HCT116 (cell line): ENCODE data around the gene CDCP1. TPM values are rescaled to one million over a fixed set of nuclear protein-coding genes. Genes with fewer than 3 reads are reported as not detected.
A peak's percentile ranks its signal among the peaks of the same experiment; 100 is the strongest.

ENCODE experiments used
- ATAC-seq: fragments of 200-7000 bp; cut with Tn5 transposase; 2 replicates; pipeline ENCODE4 v1.9.1; 2020; ENCODE audit warnings: mild to moderate bottlenecking, moderate library complexity
- BruUV-seq: library from RNA; stranded (reverse); fragments of 400-500 nt; replicated peaks from 2 replicates; lab custom pipeline; 2021; lab: Mats Ljungman, UMichigan
- CTCF ChIA-PET: fragments of 300-600 bp; sonication (Branson Sonifier 250); formaldehyde crosslinking; loops from one replicate; lab custom pipeline; 2021; ENCODE audit warnings: antibody characterized with exemption; lab: Charles Lee
- POLR2A ChIA-PET: fragments of 300-600, 350-600 bp; sonication (Branson Sonifier 250); formaldehyde crosslinking; loops from one replicate; lab custom pipeline; 2021; ENCODE audit warnings: antibody characterized with exemption; lab: Charles Lee
- RAD21 ChIA-PET, 2 experiments: fragments of 300-600 bp; sonication (Branson Sonifier 250); formaldehyde crosslinking; loops; one replicate each; lab custom pipeline; 2023; ENCODE audit warnings: low total read pairs in 2 of 2; ENCODE audit not compliant: uncharacterized antibody in 2 of 2, unreplicated experiment in 2 of 2, low non-redundant PET in 1 of 2; lab: Charles Lee
- DNase-seq: peaks from one replicate; pipeline ENCODE4 v3.0.0-alpha.2; 2010; ENCODE audit warnings: low read depth, low spot score
- H2AFZ ChIP-seq: fragments of 200-600 bp; shearing (Covaris generic), sonication (generic); 2 replicates; pipeline ENCODE4 v1.6.1; 2017; ENCODE audit warnings: low read depth, mixed run types, mixed read lengths, antibody characterized with exemption, low read length; ENCODE audit not compliant: poor library complexity, severe bottlenecking
- H3K27ac ChIP-seq: 2 replicates; pipeline ENCODE4 v1.5.1; 2012; ENCODE audit warnings: low read depth, low read length
- H3K27me3 ChIP-seq: fragments of 200-600 bp; sonication (generic); 2 replicates; pipeline ENCODE4 v1.6.1; 2016; ENCODE audit warnings: mixed run types, low read length, mixed read lengths; ENCODE audit not compliant: insufficient read depth
- H3K36me3 ChIP-seq, 2 experiments: fragments of 200-500 bp in 1 of 2; fragments of 200-600 bp in 1 of 2; sonication (Bioruptor generic) in 1 of 2; sonication (generic) in 1 of 2; 2 replicates each; pipeline versions ENCODE4 v1.5.1 to v1.6.1; 2014 to 2016; ENCODE audit warnings: low read length in 2 of 2, inconsistent platforms in 1 of 2, mixed read lengths in 1 of 2, mixed run types in 1 of 2; ENCODE audit not compliant: insufficient read depth in 2 of 2, control insufficient read depth in 1 of 2
- H3K4me1 ChIP-seq, 2 experiments: fragments of 200-600 bp in 1 of 2; sonication (generic) in 1 of 2; 2 replicates each; pipeline versions ENCODE4 v1.5.1 to v1.6.1; 2012 to 2017; ENCODE audit warnings: low read length in 2 of 2, inconsistent platforms in 1 of 2, mild to moderate bottlenecking in 1 of 2, mixed read lengths in 1 of 2, mixed run types in 1 of 2, moderate library complexity in 1 of 2; ENCODE audit not compliant: insufficient read depth in 2 of 2, control insufficient read depth in 1 of 2
- H3K4me2 ChIP-seq: fragments of 200-600 bp; sonication (generic); 2 replicates; pipeline ENCODE4 v1.6.1; 2017; ENCODE audit warnings: mixed run types, low read length, mixed read lengths
- H3K4me3 ChIP-seq, 2 experiments: fragments of 200-600 bp in 1 of 2; sonication (generic) in 1 of 2; replicated peaks in 1 of 2; 2 replicates each; pipeline ENCODE4 v1.5.1; 2011 to 2016; ENCODE audit warnings: low read length in 2 of 2, control low read depth in 1 of 2, low read depth in 1 of 2, mild to moderate bottlenecking in 1 of 2, mixed read lengths in 1 of 2, mixed run types in 1 of 2
- H3K79me2 ChIP-seq: fragments of 200-600 bp; sonication (generic); 2 replicates; pipeline ENCODE4 v1.6.1; 2017; ENCODE audit warnings: mild to moderate bottlenecking, mixed run types, low read length, moderate library complexity, mixed read lengths; ENCODE audit not compliant: insufficient read depth
- H3K9ac ChIP-seq: fragments of 200-600 bp; sonication (generic); 2 replicates; pipeline ENCODE4 v1.6.1; 2016; ENCODE audit warnings: low read length, mixed read lengths
- H3K9me2 ChIP-seq: fragments of 200-600 bp; sonication (generic), shearing (Covaris generic); 2 replicates; pipeline ENCODE4 v1.6.1; 2017; ENCODE audit warnings: mixed run types, mild to moderate bottlenecking, moderate library complexity; ENCODE audit not compliant: insufficient read depth
- H3K9me3 ChIP-seq, 2 experiments: fragments of 200-500 bp in 1 of 2; fragments of 200-600 bp in 1 of 2; sonication (Bioruptor generic) in 1 of 2; sonication (generic) in 1 of 2; 2 replicates each; pipeline ENCODE4 v1.6.1; 2014 to 2017; ENCODE audit warnings: low read length in 2 of 2, mixed read lengths in 2 of 2, inconsistent platforms in 1 of 2, low read depth in 1 of 2, mild to moderate bottlenecking in 1 of 2, mixed run types in 1 of 2, moderate library complexity in 1 of 2; ENCODE audit not compliant: control insufficient read depth in 1 of 2, insufficient read depth in 1 of 2
- H4K20me1 ChIP-seq: fragments of 200-600 bp; sonication (generic), shearing (Covaris generic); 2 replicates; pipeline ENCODE4 v1.6.1; 2017; ENCODE audit warnings: mixed run types, mild to moderate bottlenecking, moderate library complexity; ENCODE audit not compliant: insufficient read depth
- ELF1 ChIP-seq: IDR thresholded peaks from 2 replicates; pipeline ENCODE4 v1.6.1; 2012; ENCODE audit warnings: low read depth, borderline replicate concordance
- EZH2 ChIP-seq: fragments of 200-600 bp; sonication (generic); IDR thresholded peaks from 2 replicates; pipeline ENCODE4 v1.6.1; 2017; ENCODE audit warnings: antibody characterized with exemption, mixed run types
- FOSL1 ChIP-seq: IDR thresholded peaks from 2 replicates; pipeline ENCODE4 v1.6.1; 2012; ENCODE audit warnings: low read depth
- JUND ChIP-seq: IDR thresholded peaks from 2 replicates; pipeline ENCODE4 v1.6.1; 2012
- RAD21 ChIP-seq: IDR thresholded peaks from 2 replicates; pipeline ENCODE4 v1.6.1; 2012; ENCODE audit warnings: low read depth, mild to moderate bottlenecking
- YY1 ChIP-seq: IDR thresholded peaks from 2 replicates; pipeline ENCODE4 v1.6.1; 2011; ENCODE audit warnings: low read length, low read depth, moderate library complexity, mild to moderate bottlenecking; ENCODE audit not compliant: insufficient replicate concordance; ENCODE audit errors: extremely low read depth
- ZFX ChIP-seq: fragments of 450-650 bp; IDR thresholded peaks from 2 replicates; pipeline ENCODE4 v1.6.1; 2017
- intact Hi-C: fragments of 100-400 bp; cut with micrococcal nuclease; formaldehyde crosslinking; loops from 2 replicates; pipeline ENCODE4 v1.10.0; 2022
- total RNA-seq: library from RNA; stranded (reverse); gene quantifications from one replicate; pipeline ENCODE4 v1.2.1, GENCODE V29; 2021; ENCODE audit not compliant: unreplicated experiment
- TF ChIP-seq, protein P1 (sequence below): IDR thresholded peaks from 2 replicates; pipeline ENCODE4 v1.6.1; 2012
- TF ChIP-seq, protein P2 (sequence below): IDR thresholded peaks from 2 replicates; pipeline ENCODE4 v1.6.1; 2012
- TF ChIP-seq, protein P3 (sequence below): IDR thresholded peaks from 2 replicates; pipeline ENCODE4 v1.6.1; 2012; ENCODE audit warnings: low read depth

Gene CDCP1
- total RNA-seq, 1 experiment from 2014 or later, result 196 TPM

DNA sequence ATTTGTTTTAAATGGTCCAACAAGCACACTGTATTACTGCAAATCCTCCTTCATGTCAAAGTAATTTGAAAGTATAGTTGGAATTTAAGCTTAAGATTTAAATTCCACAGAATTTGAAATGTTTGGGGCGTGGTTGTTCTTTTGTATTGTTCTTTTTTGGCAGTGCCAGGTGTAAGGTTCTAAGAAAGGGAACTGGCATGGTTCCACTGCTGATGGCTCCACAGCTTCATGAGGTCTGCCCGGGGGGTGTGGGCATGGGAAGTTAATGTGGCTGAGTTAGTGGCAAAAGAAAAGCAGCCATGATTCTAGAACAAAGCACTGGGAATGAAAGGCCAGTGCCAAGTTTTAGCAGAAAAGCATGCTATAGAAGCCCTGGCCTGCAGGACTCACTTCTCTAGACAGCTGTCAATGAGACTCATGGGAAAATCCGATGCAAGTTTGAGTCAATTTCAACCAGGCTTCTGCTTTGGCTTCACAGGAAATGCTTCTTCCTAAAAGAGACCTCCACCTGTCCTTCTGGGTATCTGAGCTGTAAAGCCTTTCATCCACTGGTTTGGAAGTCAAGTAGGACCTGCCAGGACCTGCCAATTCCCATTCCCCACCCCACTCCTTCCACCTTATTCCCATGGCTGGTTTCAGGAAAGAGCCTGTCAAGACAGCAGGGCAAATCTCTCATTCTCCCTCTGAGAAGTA is 18.9 kb downstream of the CDCP1 start:
- TF ChIP-seq RAD21 (no peak), FOSL1 (no peak), YY1 (no peak), JUND (no peak), ZFX (no peak), EZH2 (no peak), ELF1 (no peak)
- TF ChIP-seq, protein P1, sequence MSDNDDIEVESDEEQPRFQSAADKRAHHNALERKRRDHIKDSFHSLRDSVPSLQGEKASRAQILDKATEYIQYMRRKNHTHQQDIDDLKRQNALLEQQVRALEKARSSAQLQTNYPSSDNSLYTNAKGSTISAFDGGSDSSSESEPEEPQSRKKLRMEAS, result no peak
- TF ChIP-seq, protein P2, sequence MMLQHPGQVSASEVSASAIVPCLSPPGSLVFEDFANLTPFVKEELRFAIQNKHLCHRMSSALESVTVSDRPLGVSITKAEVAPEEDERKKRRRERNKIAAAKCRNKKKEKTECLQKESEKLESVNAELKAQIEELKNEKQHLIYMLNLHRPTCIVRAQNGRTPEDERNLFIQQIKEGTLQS, result no peak
- TF ChIP-seq, protein P3, sequence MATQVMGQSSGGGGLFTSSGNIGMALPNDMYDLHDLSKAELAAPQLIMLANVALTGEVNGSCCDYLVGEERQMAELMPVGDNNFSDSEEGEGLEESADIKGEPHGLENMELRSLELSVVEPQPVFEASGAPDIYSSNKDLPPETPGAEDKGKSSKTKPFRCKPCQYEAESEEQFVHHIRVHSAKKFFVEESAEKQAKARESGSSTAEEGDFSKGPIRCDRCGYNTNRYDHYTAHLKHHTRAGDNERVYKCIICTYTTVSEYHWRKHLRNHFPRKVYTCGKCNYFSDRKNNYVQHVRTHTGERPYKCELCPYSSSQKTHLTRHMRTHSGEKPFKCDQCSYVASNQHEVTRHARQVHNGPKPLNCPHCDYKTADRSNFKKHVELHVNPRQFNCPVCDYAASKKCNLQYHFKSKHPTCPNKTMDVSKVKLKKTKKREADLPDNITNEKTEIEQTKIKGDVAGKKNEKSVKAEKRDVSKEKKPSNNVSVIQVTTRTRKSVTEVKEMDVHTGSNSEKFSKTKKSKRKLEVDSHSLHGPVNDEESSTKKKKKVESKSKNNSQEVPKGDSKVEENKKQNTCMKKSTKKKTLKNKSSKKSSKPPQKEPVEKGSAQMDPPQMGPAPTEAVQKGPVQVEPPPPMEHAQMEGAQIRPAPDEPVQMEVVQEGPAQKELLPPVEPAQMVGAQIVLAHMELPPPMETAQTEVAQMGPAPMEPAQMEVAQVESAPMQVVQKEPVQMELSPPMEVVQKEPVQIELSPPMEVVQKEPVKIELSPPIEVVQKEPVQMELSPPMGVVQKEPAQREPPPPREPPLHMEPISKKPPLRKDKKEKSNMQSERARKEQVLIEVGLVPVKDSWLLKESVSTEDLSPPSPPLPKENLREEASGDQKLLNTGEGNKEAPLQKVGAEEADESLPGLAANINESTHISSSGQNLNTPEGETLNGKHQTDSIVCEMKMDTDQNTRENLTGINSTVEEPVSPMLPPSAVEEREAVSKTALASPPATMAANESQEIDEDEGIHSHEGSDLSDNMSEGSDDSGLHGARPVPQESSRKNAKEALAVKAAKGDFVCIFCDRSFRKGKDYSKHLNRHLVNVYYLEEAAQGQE, result no peak
- TF ChIP-seq, all 23 proteins: peak for 0
- ChIA-PET CTCF (no interaction called here), POLR2A (interaction anchor here (1.3 to 2.0 kb wide), 3 partner anchors 12 to 17 kb away, joined by 3 to 5 read pairs (median 4); no protein-coding TSS in a partner anchor), RAD21 (no interaction called here)
- no peak overlapping the region for H2AFZ ChIP-seq
- peak overlapping the region in 1 of 2 experiments; percentile 3; a peak in 1 of 4 replicates for H3K4me3 ChIP-seq
- H3K27ac ChIP-seq, result peak overlapping the region; percentile 91
- intact Hi-C loops, result no loop called here
- H3K79me2 ChIP-seq, result peaks cover 100% of the 10 kb centered on the region
- no peaks in the 10 kb centered on the region for H3K9me2 ChIP-seq
- peak overlapping the region; percentile 72 for H3K4me2 ChIP-seq
- no peaks in the 10 kb centered on the region for H3K27me3 ChIP-seq
- no peaks in the 10 kb centered on the region for H3K9me3 ChIP-seq
- peaks cover 90 to 100% of the 10 kb centered on the region in 2 experiments for H3K4me1 ChIP-seq
- DNase-seq (no peak), ATAC-seq (no peak)
- no TSS peak for BruUV-seq
- peak overlapping the region; percentile 61 for H3K9ac ChIP-seq
- H3K36me3 ChIP-seq, result peaks cover 0 to 29% of the 10 kb centered on the region in 2 experiments; a peak in 2 of 4 replicates
- peaks cover 2% of the 10 kb centered on the region; the same call in 1 of the 2 replicates for H4K20me1 ChIP-seq
